ENCODE data around the gene RPS2. TPM values are rescaled to one million over a fixed set of nuclear protein-coding genes. Genes with fewer than 3 reads are reported as not detected.
"Not testable (repeated sequence)": the region's sequence is repeated elsewhere in the genome, so short reads cannot be mapped to it uniquely, and the experiment has no call there.

Gene RPS2
- total and polyA plus RNA-seq, 2 of the 8 experiments (the other 6 are each of a cell fraction or from before 2014, with no cell fraction given), result 4,042 to 16,783 TPM

GRCh38 chr16:2011726-2012125, 47.1 kb upstream of the RPS2 start:
- H3K36me3 ChIP-seq (ENCODE audit: control insufficient read depth in 2 of 4, insufficient read depth in 4 of 4, low read length in 3 of 4); H2BK15ac ChIP-seq (ENCODE audit: low read length); FAIRE-seq; H2BK120ac ChIP-seq (replicated peaks; ENCODE audit: low read depth, low read length); H2AK5ac ChIP-seq (ENCODE audit: low read depth, low read length); H3K27me3 ChIP-seq (replicated peaks in 1 of 4; ENCODE audit: control insufficient read depth in 3 of 4, extremely low read depth in 1 of 4, insufficient read depth in 3 of 4, low read length in 3 of 4); H4K5ac ChIP-seq (ENCODE audit: insufficient read length, low read depth, low read length); H3K4ac ChIP-seq (replicated peaks; ENCODE audit: insufficient read length, low read depth, low read length); H3K56ac ChIP-seq (replicated peaks; ENCODE audit: insufficient read length, low read depth, low read length); H2AFZ ChIP-seq (ENCODE audit: low read length); H3K27ac ChIP-seq (ENCODE audit: low read depth, low read length); H3K23ac ChIP-seq (ENCODE audit: insufficient read length); H3K18ac ChIP-seq (ENCODE audit: extremely low read depth, low read length); H2BK20ac ChIP-seq (ENCODE audit: low read length); H3K79me1 ChIP-seq (ENCODE audit: low read depth, low read length); H3K4me3 ChIP-seq (ENCODE audit: extremely low read depth in 1 of 4, insufficient read depth in 2 of 4, low read depth in 3 of 4, low read length in 4 of 4); H3K9ac ChIP-seq (replicated peaks in 1 of 4; ENCODE audit: extremely low read depth in 1 of 4, low read depth in 3 of 4, low read length in 3 of 4); H4K8ac ChIP-seq (ENCODE audit: extremely low read depth, insufficient read depth, low read length); H4K91ac ChIP-seq (replicated peaks; ENCODE audit: insufficient read length, low read length); DNase-seq (ENCODE audit: low read depth in 1 of 2, low spot score in 2 of 2); H3K4me2 ChIP-seq (ENCODE audit: insufficient read depth in 1 of 2, low read depth in 2 of 2, low read length in 2 of 2); H3K9me3 ChIP-seq (ENCODE audit: insufficient read depth in 2 of 2, low read depth in 1 of 2, low read length in 1 of 2); H2BK12ac ChIP-seq (ENCODE audit: low read depth, low read length); H2BK5ac ChIP-seq (ENCODE audit: low read depth, low read length); H3K14ac ChIP-seq (ENCODE audit: insufficient read length): not testable (repeated sequence)
- Histone ChIP-seq H3K79me2 (ENCODE audit: control insufficient read depth in 1 of 2, insufficient read depth in 2 of 2, low read length in 2 of 2) (peaks cover 22 to 27% of the 10 kb centered on the region in 2 experiments; a peak in 3 of 4 replicates), H3K4me1 (replicated peaks in 1 of 4; ENCODE audit: control insufficient read depth in 3 of 4, insufficient read depth in 4 of 4, low read length in 3 of 4) (peaks cover 3 to 20% (median 15%) of the 10 kb centered on the region in 4 experiments), H4K20me1 (replicated peaks in 1 of 2; ENCODE audit: control insufficient read depth in 1 of 2, insufficient read depth in 2 of 2, low read length in 2 of 2) (peaks cover 7 to 20% of the 10 kb centered on the region in 2 experiments), H3K23me2 (ENCODE audit: low read depth, low read length) (peaks cover 12% of the 10 kb centered on the region; the same call in 1 of the 2 replicates)
- 82% methylated on average over 8 of the region's 9 CpGs; no CpG with 5 or more reads in 1 of the 2 experiments for WGBS, 2 experiments (ENCODE audit: extremely low coverage in 1 of 2, insufficient coverage in 1 of 2, insufficient read length in 1 of 2, insufficient replicate concordance in 2 of 2, low coverage in 1 of 2, low lambda C conversion rate in 2 of 2, missing lambda C conversion rate in 1 of 2)
- POLR2A ChIA-PET (ENCODE audit: partially characterized antibody), result interaction anchor here (0.6 to 1.6 kb wide), 4 partner anchors 35 to 143 kb away, joined by 3 to 6 read pairs (median 4); partner anchors contain the start of gene TRAF7
- CTCF ChIA-PET (ENCODE audit: partially characterized antibody), result interaction anchor here (0.6 to 3.1 kb wide), 7 partner anchors 8 to 129 kb away, joined by 3 to 18 read pairs (median 4); no protein-coding TSS in a partner anchor

Measured in H1 (cell line).